MCF 10A (cell line): Measurements from ENCODE around the gene ETS2. TPM values are rescaled to one million over a fixed set of nuclear protein-coding genes. Genes with fewer than 3 reads are reported as not detected.
A peak's percentile ranks its signal among the peaks of the same experiment; 100 is the strongest.

Experiments used
- BruUV-seq: library from RNA; stranded (reverse); fragments of 400-500 nt; replicated peaks from 2 replicates; lab custom pipeline; 2021; lab: Mats Ljungman, UMichigan
- CTCF ChIA-PET: fragments of 300-600 bp; sonication (Branson Sonifier 250); formaldehyde crosslinking; extraction: SDS; loops from one replicate; lab custom pipeline; 2021; ENCODE audit warnings: antibody characterized with exemption, inconsistent platforms; lab: Yijun Ruan, JAX
- POLR2A ChIA-PET: fragments of 300-600, 350-650 bp; sonication (Branson Sonifier 250); formaldehyde crosslinking; extraction: SDS; loops from one replicate; lab custom pipeline; 2020; ENCODE audit warnings: antibody characterized with exemption, inconsistent platforms; lab: Yijun Ruan, JAX
- DNase-seq: peaks from one replicate; pipeline ENCODE4 v3.0.0-alpha.2; 2018; ENCODE audit not compliant: unreplicated experiment
- H3K27ac Mint-ChIP-seq: one replicate; pipeline ENCODE4 v1.8.0; 2022; ENCODE audit warnings: mild to moderate bottlenecking, low read depth, mixed read lengths; ENCODE audit not compliant: unreplicated experiment
- H3K27me3 Mint-ChIP-seq: one replicate; pipeline ENCODE4 v1.8.0; 2022; ENCODE audit warnings: mixed read lengths; ENCODE audit not compliant: insufficient read depth, unreplicated experiment
- H3K36me3 Mint-ChIP-seq: one replicate; pipeline ENCODE4 v1.8.0; 2022; ENCODE audit warnings: mild to moderate bottlenecking, moderate library complexity, mixed read lengths; ENCODE audit not compliant: insufficient read depth, unreplicated experiment
- H3K4me1 Mint-ChIP-seq: one replicate; pipeline ENCODE4 v1.8.0; 2022; ENCODE audit warnings: mixed read lengths; ENCODE audit not compliant: insufficient read depth, unreplicated experiment
- H3K4me3 Mint-ChIP-seq: one replicate; pipeline ENCODE4 v1.8.0; 2022; ENCODE audit warnings: mild to moderate bottlenecking, moderate library complexity, mixed read lengths; ENCODE audit not compliant: unreplicated experiment
- H3K9me3 Mint-ChIP-seq: one replicate; pipeline ENCODE4 v1.8.0; 2022; ENCODE audit warnings: mixed read lengths; ENCODE audit not compliant: unreplicated experiment
- CTCF ChIP-seq: fragments of 200-600 bp; IDR thresholded peaks from one replicate; pipeline ENCODE4 v1.8.0; 2022; ENCODE audit warnings: antibody characterized with exemption, mild to moderate bottlenecking; ENCODE audit not compliant: unreplicated experiment
- intact Hi-C: fragments of 100-400 bp; cut with micrococcal nuclease; formaldehyde crosslinking; loops from 2 replicates; pipeline ENCODE4 v1.14.1; 2022
- total RNA-seq: library from RNA; stranded (reverse); gene quantifications from 2 replicates; pipeline ENCODE4 v1.2.3, GENCODE V29; 2022

The ETS2 gene
- total RNA-seq, 1 experiment from 2014 or later: 109 TPM

GRCh38 chr21:38798081-38798480, 7.6 kb upstream of the ETS2 start:
- peaks cover 36% of the 10 kb centered on the region for H3K4me1 Mint-ChIP-seq
- H3K36me3 Mint-ChIP-seq: no peaks in the 10 kb centered on the region
- TF ChIP-seq CTCF: no peak
- ChIA-PET CTCF (interaction anchor here (0.5 to 1.0 kb wide), 2 partner anchors 10 to 62 kb away, joined by 3 read pairs; no protein-coding TSS in a partner anchor), POLR2A (interaction anchor here (0.8 to 2.6 kb wide), 12 partner anchors 8 to 217 kb away, joined by 3 to 32 read pairs (median 5); partner anchors contain the start of gene ETS2)
- H3K27me3 Mint-ChIP-seq: no peaks in the 10 kb centered on the region
- no peak for DNase-seq
- intact Hi-C loops: no loop called here
- peak overlapping the region; percentile 85 for H3K27ac Mint-ChIP-seq
- H3K4me3 Mint-ChIP-seq: peak overlapping the region; percentile 30
- BruUV-seq: no TSS peak
- H3K9me3 Mint-ChIP-seq: no peaks in the 10 kb centered on the region

DNA sequence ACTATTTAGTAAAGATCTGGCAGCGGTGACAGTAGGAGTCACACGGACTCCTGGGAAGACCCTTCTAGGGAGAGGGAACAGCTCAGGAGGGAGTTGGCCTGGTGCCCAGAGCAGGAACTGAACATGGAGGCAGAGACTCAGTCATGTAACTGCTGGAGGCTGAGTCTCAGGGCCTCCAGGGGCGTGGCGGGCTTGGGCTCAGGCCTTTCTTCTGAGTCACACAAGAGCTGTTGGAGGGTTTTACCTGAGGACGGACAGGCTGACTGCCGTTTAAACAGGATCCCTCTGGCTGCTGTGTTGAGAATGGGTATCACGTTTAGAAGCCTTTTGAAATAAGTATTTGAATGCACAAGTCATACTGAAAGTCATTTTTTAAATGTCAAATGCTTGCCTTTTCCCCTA, 7.2 kb upstream of the ETS2 start:
- intact Hi-C loops: no loop called here
- ChIA-PET CTCF (interaction anchor here (0.5 to 1.0 kb wide), 2 partner anchors 9 to 62 kb away, joined by 3 read pairs; no protein-coding TSS in a partner anchor), POLR2A (interaction anchor here (0.5 to 2.6 kb wide), 10 partner anchors 9 to 323 kb away, joined by 3 to 32 read pairs (median 4); no protein-coding TSS in a partner anchor)
- Mint-ChIP-seq H3K27ac (peak overlapping the region; percentile 85), H3K9me3 (no peaks in the 10 kb centered on the region), H3K36me3 (no peaks in the 10 kb centered on the region), H3K27me3 (no peaks in the 10 kb centered on the region), H3K4me3 (peak overlapping the region; percentile 30), H3K4me1 (peaks cover 36% of the 10 kb centered on the region)
- DNase-seq: peak; percentile 93
- TF ChIP-seq CTCF: no peak
- no TSS peak for BruUV-seq

DNA sequence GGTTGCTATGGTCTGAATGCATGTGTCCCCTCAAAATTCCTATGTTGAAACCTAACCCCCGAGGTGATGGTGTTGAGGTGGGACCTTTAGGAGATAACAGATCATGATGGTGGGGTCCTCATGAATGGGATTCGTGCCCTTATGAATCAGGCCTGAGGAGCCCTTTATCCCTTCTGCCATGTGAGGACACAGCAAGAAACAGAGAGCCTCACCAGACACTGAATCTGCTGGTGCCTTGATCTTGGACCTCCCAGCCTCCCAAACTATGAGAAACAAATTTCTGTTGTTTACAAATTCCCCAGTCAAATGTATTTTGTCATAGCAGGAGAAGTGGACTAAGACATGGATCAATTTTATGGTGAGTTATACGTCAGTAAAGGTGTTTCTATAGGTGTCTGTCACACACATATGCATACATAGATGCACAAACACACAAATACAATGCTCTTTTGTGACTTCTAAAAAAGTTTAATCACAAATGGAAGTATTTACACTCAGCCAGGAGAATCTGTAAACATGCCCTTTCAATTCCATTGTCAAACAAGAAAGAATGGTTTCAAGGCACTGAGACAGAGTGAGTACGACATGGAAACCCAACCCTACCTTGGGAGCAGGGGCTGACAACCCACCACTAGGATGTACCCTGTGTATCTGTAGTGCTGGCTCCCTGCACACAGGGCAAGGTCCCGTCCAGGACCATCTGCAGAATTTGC, 5.5 kb upstream of the ETS2 start:
- Mint-ChIP-seq H3K27ac (peak overlapping the region; percentile 76), H3K36me3 (no peaks in the 10 kb centered on the region), H3K4me1 (peaks cover 42% of the 10 kb centered on the region), H3K4me3 (no peak overlapping the region), H3K9me3 (no peaks in the 10 kb centered on the region), H3K27me3 (no peaks in the 10 kb centered on the region)
- no peak for DNase-seq
- intact Hi-C loops: loop anchor here (10.0 kb wide), 1 partner anchor 135 kb away; no protein-coding TSS in a partner anchor
- ChIA-PET POLR2A (interaction anchor here (0.6 to 11.6 kb wide), 4 partner anchors 14 to 80 kb away, joined by 3 to 107 read pairs (median 4); no protein-coding TSS in a partner anchor), CTCF (interaction anchor here (1.0 kb wide), 3 partner anchors 21 to 88 kb away, joined by 3 to 6 read pairs (median 4); no protein-coding TSS in a partner anchor)
- BruUV-seq: no TSS peak
- TF ChIP-seq CTCF: no peak
